IMR-90 (cell line): ENCODE measurements around the gene CHMP4B. TPM values are rescaled to one million over a fixed set of nuclear protein-coding genes. Genes with fewer than 3 reads are reported as not detected.

Experiments
- ATAC-seq: fragments of 200-7000 bp; cut with Tn5 transposase; 2 replicates; pipeline ENCODE4 v1.9.1; 2020; ENCODE audit warnings: low read depth, mild to moderate bottlenecking, moderate library complexity
- BruUV-seq: library from RNA; stranded (reverse); fragments of 400-500 nt; replicated peaks from 2 replicates; lab custom pipeline; 2021; lab: Mats Ljungman, UMichigan
- CTCF ChIA-PET: fragments of 300-600 bp; formaldehyde crosslinking; extraction: SDS; loops from one replicate; lab custom pipeline; 2021; ENCODE audit warnings: antibody characterized with exemption; lab: Yijun Ruan, JAX
- POLR2A ChIA-PET: fragments of 300-600 bp; sonication (Branson Sonifier 250); formaldehyde crosslinking; loops from one replicate; lab custom pipeline; 2022; ENCODE audit warnings: antibody characterized with exemption; ENCODE audit not compliant: unreplicated experiment; lab: Charles Lee
- DNase-seq: peaks from one replicate; pipeline ENCODE4 v3.0.0; 2013
- H2AFZ ChIP-seq: replicated peaks from 2 replicates; pipeline ENCODE3; 2013; ENCODE audit warnings: low read length, mild to moderate bottlenecking; ENCODE audit not compliant: poor library complexity
- H2AK5ac ChIP-seq: 2 replicates; pipeline ENCODE4 v1.6.1; 2013; ENCODE audit warnings: low read depth, low read length, inconsistent platforms
- H2AK9ac ChIP-seq: replicated peaks from 2 replicates; pipeline ENCODE3; 2013; ENCODE audit warnings: mild to moderate bottlenecking, low read depth, low read length, moderate library complexity; ENCODE audit not compliant: poor library complexity
- H2BK120ac ChIP-seq: 2 replicates; pipeline ENCODE4 v1.6.1; 2013; ENCODE audit warnings: low read depth, low read length, inconsistent platforms
- H2BK15ac ChIP-seq: 3 replicates; pipeline ENCODE4 v1.6.1; 2013; ENCODE audit warnings: low read depth, low read length, inconsistent platforms
- H2BK20ac ChIP-seq: 2 replicates; pipeline ENCODE4 v1.6.1; 2013; ENCODE audit warnings: low read depth, mild to moderate bottlenecking, inconsistent platforms, low read length, moderate library complexity
- H2BK5ac ChIP-seq: 2 replicates; pipeline ENCODE4 v1.6.1; 2013; ENCODE audit warnings: mild to moderate bottlenecking, low read depth, low read length, inconsistent platforms; ENCODE audit not compliant: poor library complexity, severe bottlenecking
- H3K14ac ChIP-seq: replicated peaks from 2 replicates; pipeline ENCODE4 v1.6.1; 2013; ENCODE audit warnings: low read depth, low read length, inconsistent platforms
- H3K18ac ChIP-seq: 2 replicates; pipeline ENCODE4 v1.6.1; 2013; ENCODE audit warnings: low read depth, low read length, control low read depth
- H3K23ac ChIP-seq: 2 replicates; pipeline ENCODE4 v1.6.1; 2013; ENCODE audit warnings: low read depth, low read length, inconsistent platforms
- H3K27ac ChIP-seq: 2 replicates; pipeline ENCODE4 v1.5.1; 2013; ENCODE audit warnings: mild to moderate bottlenecking, control low read depth, low read length; ENCODE audit not compliant: insufficient read depth
- H3K27me3 ChIP-seq: 2 replicates; pipeline ENCODE4 v1.6.1; 2013; ENCODE audit warnings: low read length; ENCODE audit not compliant: control insufficient read depth, insufficient read depth
- H3K36me3 ChIP-seq: 2 replicates; pipeline ENCODE4 v1.6.1; 2013; ENCODE audit warnings: low read length, mixed read lengths; ENCODE audit not compliant: control insufficient read depth, insufficient read depth
- H3K4ac ChIP-seq: 2 replicates; pipeline ENCODE4 v1.6.1; 2013; ENCODE audit warnings: low read depth, low read length, inconsistent platforms
- H3K4me1 ChIP-seq: 2 replicates; pipeline ENCODE4 v1.6.1; 2013; ENCODE audit warnings: low read length, mixed read lengths; ENCODE audit not compliant: control insufficient read depth, insufficient read depth
- H3K4me2 ChIP-seq: 2 replicates; pipeline ENCODE4 v1.6.1; 2013; ENCODE audit warnings: low read depth, mild to moderate bottlenecking, control low read depth, low read length, moderate library complexity
- H3K4me3 ChIP-seq: 2 replicates; pipeline ENCODE4 v1.5.1; 2013; ENCODE audit warnings: low read depth, mild to moderate bottlenecking, control low read depth, low read length, moderate library complexity; ENCODE audit not compliant: insufficient read depth
- H3K56ac ChIP-seq: 2 replicates; pipeline ENCODE4 v1.6.1; 2013; ENCODE audit warnings: low read length, inconsistent platforms; ENCODE audit not compliant: insufficient read depth; ENCODE audit errors: extremely low read depth
- H3K79me1 ChIP-seq, 2 experiments: 2 replicates each; pipeline ENCODE4 v1.6.1; 2013; ENCODE audit warnings: low read length in 2 of 2, inconsistent platforms in 1 of 2, low read depth in 1 of 2
- H3K9ac ChIP-seq: 2 replicates; pipeline ENCODE4 v1.6.1; 2013; ENCODE audit warnings: low read depth, low read length, control low read depth
- H3K9me1 ChIP-seq: 2 replicates; pipeline ENCODE4 v1.6.1; 2013; ENCODE audit warnings: low read length, inconsistent platforms; ENCODE audit not compliant: insufficient read depth
- H3K9me3 ChIP-seq: 2 replicates; pipeline ENCODE4 v1.6.1; 2013; ENCODE audit warnings: low read length; ENCODE audit not compliant: control insufficient read depth, insufficient read depth
- H4K20me1 ChIP-seq: 2 replicates; pipeline ENCODE4 v1.6.1; 2013; ENCODE audit warnings: low read length, inconsistent platforms; ENCODE audit not compliant: insufficient read depth
- H4K5ac ChIP-seq: 2 replicates; pipeline ENCODE4 v1.6.1; 2013; ENCODE audit warnings: mild to moderate bottlenecking, low read depth, low read length, control low read depth
- H4K8ac ChIP-seq, 2 experiments: 2 replicates each; pipeline ENCODE4 v1.6.1; 2013; ENCODE audit warnings: low read depth in 2 of 2, low read length in 2 of 2, control low read depth in 1 of 2, inconsistent platforms in 1 of 2
- H4K91ac ChIP-seq: 2 replicates; pipeline ENCODE4 v1.6.1; 2013; ENCODE audit warnings: low read depth, low read length, inconsistent platforms; ENCODE audit not compliant: insufficient read depth
- BHLHE40 ChIP-seq: fragments of 150-350 bp; IDR thresholded peaks from 2 replicates; pipeline ENCODE4 v1.6.1; 2016; ENCODE audit warnings: mild to moderate bottlenecking, low read depth, low read length
- CHD1 ChIP-seq: IDR thresholded peaks from 2 replicates; pipeline ENCODE4 v1.6.1; 2012; ENCODE audit warnings: low read depth, low read length, improper control_type of control experiment
- MAZ ChIP-seq: IDR thresholded peaks from 2 replicates; pipeline ENCODE4 v1.6.1; 2012; ENCODE audit warnings: low read depth, mild to moderate bottlenecking, low read length, improper control_type of control experiment, moderate library complexity, borderline replicate concordance
- MXI1 ChIP-seq: IDR thresholded peaks from 2 replicates; pipeline ENCODE4 v1.6.1; 2012; ENCODE audit warnings: low read depth, mild to moderate bottlenecking, low read length, moderate library complexity, borderline replicate concordance
- NFE2L2 ChIP-seq: fragments of 150-350 bp; IDR thresholded peaks from 2 replicates; pipeline ENCODE4 v1.6.1; 2016; ENCODE audit warnings: low read depth, mild to moderate bottlenecking, low read length
- POLR2A ChIP-seq: IDR thresholded peaks from 2 replicates; pipeline ENCODE4 v1.6.1; 2012; ENCODE audit warnings: mild to moderate bottlenecking, low read depth, low read length
- RAD21 ChIP-seq: IDR thresholded peaks from 2 replicates; pipeline ENCODE4 v1.6.1; 2012; ENCODE audit warnings: low read length, improper control_type of control experiment
- WGBS, 2 experiments: methylation state at CpG; one replicate each; pipeline versions ENCODE4 v1.1.5 to v1.1.7; 2013; ENCODE audit warnings: missing lambda C conversion rate in 2 of 2; ENCODE audit not compliant: insufficient read length in 1 of 2; ENCODE audit errors: extremely low coverage in 2 of 2; 5-methylcytosine and 5-hydroxymethylcytosine counted together
- dilution Hi-C: fragments of 300-500 bp; cut with HindIII; formaldehyde crosslinking; loops from one replicate; pipeline ENCODE4 v1.14.3; 2018; ENCODE audit warnings: low sequenced_read_pairs; ENCODE audit not compliant: unreplicated experiment
- in situ Hi-C: fragments of 300-500 bp; cut with MboI; formaldehyde crosslinking; loops from 3 replicates; pipeline ENCODE4 v1.14.3; 2019; ENCODE audit warnings: low sequenced_read_pairs, inconsistent platforms, mixed read lengths
- intact Hi-C: fragments of 100-400 bp; cut with micrococcal nuclease; formaldehyde crosslinking; loops from 2 replicates; pipeline ENCODE4 v1.10.0; 2022
- polyA plus RNA-seq, 3 experiments: library from polyadenylated mRNA; depleted of rRNA; stranded (reverse); fragments of >200 nt; gene quantifications; 2 replicates each; pipeline ENCODE4 v1.2.3, GENCODE V29; 2012; ENCODE audit warnings: low replicate concordance in 1 of 3
- total RNA-seq: library from RNA; depleted of rRNA; stranded (reverse); fragments of >200 nt; gene quantifications from 2 replicates; pipeline ENCODE4 v1.2.3, GENCODE V29; 2012
- TF ChIP-seq, protein P1 (sequence below): conservative IDR thresholded peaks from 2 replicates; pipeline ENCODE4 v1.5.1; 2012; ENCODE audit warnings: mild to moderate bottlenecking, low read depth, low read length, improper control_type of control experiment
- TF ChIP-seq, protein P2 (sequence below): fragments of 150-350 bp; IDR thresholded peaks from 2 replicates; pipeline ENCODE4 v1.6.1; 2016; ENCODE audit warnings: low read depth, mild to moderate bottlenecking, low read length, moderate library complexity, borderline replicate concordance

Gene CHMP4B
- total and polyA plus RNA-seq, 2 of the 4 experiments (the other 2 are of a cell fraction): 30.3 to 94.8 TPM

DNA sequence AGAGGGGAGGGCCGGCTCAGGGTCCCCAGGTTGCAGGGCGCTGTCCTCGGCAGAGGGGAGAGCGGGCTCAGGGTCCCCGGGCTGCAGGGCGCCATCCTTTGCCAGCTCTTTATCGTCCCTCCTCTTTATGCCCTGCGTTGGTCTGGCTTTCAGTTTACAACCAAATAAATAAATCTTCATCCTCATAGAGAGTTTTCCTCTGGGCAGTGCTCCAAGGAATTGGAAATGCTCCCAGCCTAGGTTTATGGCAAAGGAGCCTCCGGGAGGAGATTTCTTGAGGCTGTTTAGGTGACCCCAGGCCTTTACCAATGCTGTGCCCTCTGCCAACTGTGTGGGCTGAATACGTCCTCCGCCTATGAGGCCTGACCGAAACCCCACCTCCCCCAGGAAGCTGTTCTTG, 60.2 kb downstream of the CHMP4B start:
- no peak overlapping the region for H3K9ac ChIP-seq
- 50% methylated on average over 1 of the region's 12 CpGs; no CpG with 5 or more reads in 1 of the 2 experiments for WGBS, 2 experiments
- H2BK5ac ChIP-seq: no peak overlapping the region
- H2BK20ac ChIP-seq: no peak overlapping the region; the same call in 1 of the 2 replicates
- no peak overlapping the region for H4K8ac ChIP-seq
- peaks cover 7% of the 10 kb centered on the region; the same call in 1 of the 2 replicates for H3K4me1 ChIP-seq
- peak; percentile 86 for ATAC-seq
- H3K56ac ChIP-seq: no peak overlapping the region
- H4K20me1 ChIP-seq: no peaks in the 10 kb centered on the region; the same call in 1 of the 2 replicates
- no peak overlapping the region for H3K14ac ChIP-seq
- dilution Hi-C loops: no loop called here
- no peak for TF ChIP-seq MXI1
- TF ChIP-seq NFE2L2: no peak
- no peak for TF ChIP-seq CHD1
- TF ChIP-seq, protein P1, sequence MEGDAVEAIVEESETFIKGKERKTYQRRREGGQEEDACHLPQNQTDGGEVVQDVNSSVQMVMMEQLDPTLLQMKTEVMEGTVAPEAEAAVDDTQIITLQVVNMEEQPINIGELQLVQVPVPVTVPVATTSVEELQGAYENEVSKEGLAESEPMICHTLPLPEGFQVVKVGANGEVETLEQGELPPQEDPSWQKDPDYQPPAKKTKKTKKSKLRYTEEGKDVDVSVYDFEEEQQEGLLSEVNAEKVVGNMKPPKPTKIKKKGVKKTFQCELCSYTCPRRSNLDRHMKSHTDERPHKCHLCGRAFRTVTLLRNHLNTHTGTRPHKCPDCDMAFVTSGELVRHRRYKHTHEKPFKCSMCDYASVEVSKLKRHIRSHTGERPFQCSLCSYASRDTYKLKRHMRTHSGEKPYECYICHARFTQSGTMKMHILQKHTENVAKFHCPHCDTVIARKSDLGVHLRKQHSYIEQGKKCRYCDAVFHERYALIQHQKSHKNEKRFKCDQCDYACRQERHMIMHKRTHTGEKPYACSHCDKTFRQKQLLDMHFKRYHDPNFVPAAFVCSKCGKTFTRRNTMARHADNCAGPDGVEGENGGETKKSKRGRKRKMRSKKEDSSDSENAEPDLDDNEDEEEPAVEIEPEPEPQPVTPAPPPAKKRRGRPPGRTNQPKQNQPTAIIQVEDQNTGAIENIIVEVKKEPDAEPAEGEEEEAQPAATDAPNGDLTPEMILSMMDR: no peak
- TF ChIP-seq POLR2A: no peak
- no peak for TF ChIP-seq MAZ
- TF ChIP-seq, protein P2, sequence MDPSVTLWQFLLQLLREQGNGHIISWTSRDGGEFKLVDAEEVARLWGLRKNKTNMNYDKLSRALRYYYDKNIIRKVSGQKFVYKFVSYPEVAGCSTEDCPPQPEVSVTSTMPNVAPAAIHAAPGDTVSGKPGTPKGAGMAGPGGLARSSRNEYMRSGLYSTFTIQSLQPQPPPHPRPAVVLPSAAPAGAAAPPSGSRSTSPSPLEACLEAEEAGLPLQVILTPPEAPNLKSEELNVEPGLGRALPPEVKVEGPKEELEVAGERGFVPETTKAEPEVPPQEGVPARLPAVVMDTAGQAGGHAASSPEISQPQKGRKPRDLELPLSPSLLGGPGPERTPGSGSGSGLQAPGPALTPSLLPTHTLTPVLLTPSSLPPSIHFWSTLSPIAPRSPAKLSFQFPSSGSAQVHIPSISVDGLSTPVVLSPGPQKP: no peak
- TF ChIP-seq RAD21: no peak
- no peak for TF ChIP-seq BHLHE40
- no peak overlapping the region for H4K5ac ChIP-seq
- H3K79me1 ChIP-seq: no peaks in the 10 kb centered on the region
- H2BK120ac ChIP-seq: no peak overlapping the region
- H3K9me1 ChIP-seq: peaks cover 3% of the 10 kb centered on the region; the same call in 1 of the 2 replicates
- no peak overlapping the region; the same call in 2 of the 3 replicates for H2BK15ac ChIP-seq
- H2AK5ac ChIP-seq: peak overlapping the region; percentile 62; the same call in 1 of the 2 replicates
- no TSS peak for BruUV-seq
- H3K4me3 ChIP-seq: no peak overlapping the region
- peak overlapping the region; percentile 18 for H3K4me2 ChIP-seq
- in situ Hi-C loops: no loop called here
- no peaks in the 10 kb centered on the region for H3K9me3 ChIP-seq
- H3K27me3 ChIP-seq: peaks cover 10% of the 10 kb centered on the region
- H3K27ac ChIP-seq: no peak overlapping the region
- no peak overlapping the region for H4K91ac ChIP-seq
- intact Hi-C loops: no loop called here
- no peaks in the 10 kb centered on the region for H3K36me3 ChIP-seq
- no peak overlapping the region; the same call in 1 of the 2 replicates for H3K18ac ChIP-seq
- CTCF ChIA-PET: interaction anchor here (0.6 kb wide), 1 partner anchor 1312 kb away, joined by 3 read pairs; no protein-coding TSS in a partner anchor
- POLR2A ChIA-PET: interaction anchor here (0.6 kb wide), 1 partner anchor 733 kb away, joined by 3 read pairs; no protein-coding TSS in a partner anchor
- H2AK9ac ChIP-seq: peak overlapping the region; percentile 56
- no peak overlapping the region for H3K23ac ChIP-seq
- DNase-seq: peak; percentile 31
- 0 out of 2 replicates have a peak overlapping the region, but pooled peaks have one; percentile 39 for H3K4ac ChIP-seq
- H2AFZ ChIP-seq: peak overlapping the region; percentile 54
